ENCODE measurements around the gene DDX42.
"Not testable (repeated sequence)": the region's sequence is repeated elsewhere in the genome, so short reads cannot be mapped to it uniquely, and the experiment has no call there.

Gene DDX42

DNA sequence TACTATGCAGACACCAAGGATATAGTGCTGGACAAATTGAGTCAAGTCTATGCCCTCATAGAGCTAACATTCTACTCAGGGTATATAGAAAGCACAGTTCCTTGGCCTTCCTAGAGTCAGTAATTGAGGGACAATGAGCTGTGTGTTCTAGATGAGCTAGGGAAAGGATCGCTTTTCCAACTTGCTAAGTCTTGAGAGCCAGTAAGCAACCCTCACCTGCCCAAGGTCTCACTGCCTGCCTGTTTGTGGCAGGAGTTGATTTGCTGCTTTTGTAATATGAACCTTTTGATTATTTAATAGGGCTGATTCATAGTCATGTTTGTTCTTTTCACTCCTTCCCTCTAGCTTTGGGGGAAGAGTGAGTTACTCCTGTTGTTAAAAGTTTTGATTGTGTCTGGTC is 6.5 kb downstream of the DDX42 start:
- no peak for DNase-seq

GRCh38 chr17:63780928-63781327 is 7.0 kb downstream of the DDX42 start:
- DNase-seq = no peak

GRCh38 chr17:63783522-63783921 is 9.6 kb downstream of the DDX42 start:
- no peak for DNase-seq

DNA sequence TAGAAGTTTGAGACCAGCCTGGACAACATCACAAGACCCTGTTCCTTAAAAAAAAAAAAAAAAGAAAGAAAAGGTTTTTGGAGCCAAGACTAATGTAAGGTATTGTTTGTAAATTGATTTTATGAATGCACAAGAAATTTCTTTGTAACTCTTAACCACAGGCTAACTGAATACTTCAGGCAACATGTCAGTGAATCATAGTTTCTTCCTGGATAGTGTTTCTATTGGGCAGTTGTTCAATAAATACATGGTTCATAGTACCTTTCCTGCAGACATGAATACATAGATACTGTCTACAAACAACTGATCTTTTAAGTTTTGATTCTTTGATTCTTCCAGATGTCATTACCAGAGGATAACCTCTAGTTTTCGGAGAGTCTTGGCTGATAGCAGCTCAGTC is 11.6 kb downstream of the DDX42 start:
- DNase-seq = no peak

- DNase-seq = no peak
Measured at GRCh38 chr17:63786117-63786516, 12.1 kb downstream of the DDX42 start.

GRCh38 chr17:63786971-63787711 is 13.2 kb downstream of the DDX42 start:
- DNase-seq = no peak

DNA sequence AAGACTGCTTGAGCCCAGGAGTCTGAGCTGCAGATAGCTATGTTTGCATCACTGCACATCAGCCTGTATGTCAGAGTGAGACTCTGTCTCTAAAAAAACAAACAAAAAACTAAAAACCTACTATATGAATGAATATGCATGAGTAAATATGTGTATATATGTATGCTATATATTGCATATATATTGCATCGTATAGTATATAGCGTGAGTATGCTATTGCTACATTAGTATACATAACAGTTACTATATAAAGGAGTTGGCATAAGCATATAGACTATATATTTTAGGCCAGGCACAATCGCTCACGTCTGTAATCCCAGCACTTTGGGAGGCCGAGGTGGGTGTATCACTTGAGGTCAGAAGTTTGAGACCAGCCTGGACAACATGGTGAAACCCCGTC is 16.1 kb downstream of the DDX42 start:
- no peak for DNase-seq

DNA sequence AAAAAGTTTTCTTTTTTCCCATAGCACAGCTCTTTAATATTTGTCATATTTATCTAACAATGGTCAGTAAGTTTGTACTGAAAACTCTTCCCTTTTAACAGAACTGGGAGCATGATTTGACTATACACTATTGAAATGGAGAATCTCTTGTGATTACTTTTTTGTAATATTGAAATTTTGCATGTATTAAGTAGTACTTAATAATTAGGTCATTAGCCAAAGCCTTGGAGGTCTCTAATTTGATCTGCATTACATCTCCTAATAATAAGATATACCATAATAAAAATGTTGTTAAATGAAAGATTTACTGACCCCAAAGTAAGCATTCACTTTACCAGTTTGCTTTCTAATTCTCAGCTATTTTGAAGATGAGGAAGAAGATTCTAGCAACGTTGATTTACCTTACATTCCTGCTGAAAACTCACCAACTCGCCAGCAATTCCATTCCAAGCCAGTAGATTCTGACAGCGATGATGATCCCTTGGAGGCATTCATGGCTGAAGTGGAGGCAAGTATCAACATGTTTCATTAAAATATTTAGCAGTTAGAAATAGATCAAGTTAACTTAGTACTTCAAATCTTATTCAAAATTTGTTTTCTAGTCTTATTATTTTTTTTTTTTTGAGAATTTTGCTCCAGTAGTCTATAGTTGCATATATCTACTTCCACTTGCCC is 18.2 kb downstream of the DDX42 start:
- no peak for DNase-seq

DNA sequence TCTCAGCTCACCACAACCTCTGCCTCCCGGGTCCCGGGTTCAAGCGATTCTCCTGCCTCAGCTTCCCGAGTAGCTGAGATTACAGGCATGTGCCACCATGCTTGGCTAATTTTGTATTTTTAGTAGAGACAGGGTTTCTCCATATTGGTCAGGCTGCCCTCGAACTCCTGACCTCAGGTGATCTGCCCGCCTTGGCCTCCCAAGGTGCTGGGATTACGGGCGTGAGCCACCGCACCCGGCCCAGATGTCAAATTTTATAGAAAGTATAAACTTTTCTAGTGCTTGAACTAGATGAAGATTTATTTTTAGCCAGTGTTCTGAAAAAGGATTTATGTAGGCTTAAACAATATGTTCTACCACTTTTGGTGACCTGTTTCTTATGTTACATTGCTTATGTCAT is 22.4 kb downstream of the DDX42 start:
- not testable (repeated sequence) for DNase-seq

- DNase-seq = no peak
Measured at GRCh38 chr17:63798572-63799106, 24.7 kb downstream of the DDX42 start.

DNA sequence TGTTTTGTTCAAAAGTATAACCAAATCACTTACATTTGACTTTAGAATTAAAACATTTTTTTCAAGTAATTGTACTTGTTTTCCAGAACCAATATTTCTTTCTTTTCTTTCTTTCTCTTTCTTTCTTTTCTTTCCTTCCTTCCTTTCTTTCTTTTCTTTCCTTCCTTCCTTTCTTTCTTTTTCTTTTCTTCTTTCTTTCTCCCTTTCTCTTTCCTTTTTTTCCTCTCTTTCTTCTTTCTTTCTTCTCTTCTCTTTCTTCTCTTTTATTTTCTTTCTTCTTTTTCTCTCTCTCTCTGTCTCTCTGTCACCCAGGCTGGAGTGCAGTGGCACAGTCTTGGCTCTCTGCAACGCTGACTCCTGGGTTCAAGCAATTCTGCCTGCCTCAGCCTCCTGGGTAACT is 26.8 kb downstream of the DDX42 start:
- DNase-seq = no peak

GRCh38 chr17:63804328-63804727 is 30.4 kb downstream of the DDX42 start:
- no peak for DNase-seq

- DNase-seq = no peak
Measured at GRCh38 chr17:63805591-63805990, 31.6 kb downstream of the DDX42 start.

DNA sequence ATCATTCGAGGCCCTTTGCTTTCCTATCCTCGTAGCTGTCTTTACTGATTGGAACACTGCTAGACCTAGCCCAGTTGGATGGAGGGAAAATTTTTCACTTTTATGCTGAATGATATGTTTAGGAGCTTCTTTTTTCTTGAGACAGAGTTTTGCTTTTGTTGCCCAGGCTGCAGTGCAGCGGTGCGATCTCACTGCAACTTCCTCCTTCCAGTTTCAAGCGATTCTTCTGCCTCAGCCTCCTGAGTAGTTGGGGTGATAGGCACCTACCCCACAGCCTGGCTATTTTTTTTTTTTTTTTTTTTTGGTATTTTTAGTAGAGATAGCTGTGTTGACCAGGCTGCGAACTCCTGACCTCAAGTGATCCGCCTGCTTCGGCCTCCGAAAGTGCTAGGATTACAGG is 36.0 kb downstream of the DDX42 start:
- DNase-seq = no peak

GRCh38 chr17:63816123-63816522 is 42.2 kb downstream of the DDX42 start:
- no peak for DNase-seq

GRCh38 chr17:63816669-63817068 is 42.7 kb downstream of the DDX42 start:
- no peak for DNase-seq

GRCh38 chr17:63817736-63818385 is 43.9 kb downstream of the DDX42 start:
- no peak for DNase-seq

GRCh38 chr17:63819131-63819530 is 45.2 kb downstream of the DDX42 start:
- DNase-seq = no peak

DNA sequence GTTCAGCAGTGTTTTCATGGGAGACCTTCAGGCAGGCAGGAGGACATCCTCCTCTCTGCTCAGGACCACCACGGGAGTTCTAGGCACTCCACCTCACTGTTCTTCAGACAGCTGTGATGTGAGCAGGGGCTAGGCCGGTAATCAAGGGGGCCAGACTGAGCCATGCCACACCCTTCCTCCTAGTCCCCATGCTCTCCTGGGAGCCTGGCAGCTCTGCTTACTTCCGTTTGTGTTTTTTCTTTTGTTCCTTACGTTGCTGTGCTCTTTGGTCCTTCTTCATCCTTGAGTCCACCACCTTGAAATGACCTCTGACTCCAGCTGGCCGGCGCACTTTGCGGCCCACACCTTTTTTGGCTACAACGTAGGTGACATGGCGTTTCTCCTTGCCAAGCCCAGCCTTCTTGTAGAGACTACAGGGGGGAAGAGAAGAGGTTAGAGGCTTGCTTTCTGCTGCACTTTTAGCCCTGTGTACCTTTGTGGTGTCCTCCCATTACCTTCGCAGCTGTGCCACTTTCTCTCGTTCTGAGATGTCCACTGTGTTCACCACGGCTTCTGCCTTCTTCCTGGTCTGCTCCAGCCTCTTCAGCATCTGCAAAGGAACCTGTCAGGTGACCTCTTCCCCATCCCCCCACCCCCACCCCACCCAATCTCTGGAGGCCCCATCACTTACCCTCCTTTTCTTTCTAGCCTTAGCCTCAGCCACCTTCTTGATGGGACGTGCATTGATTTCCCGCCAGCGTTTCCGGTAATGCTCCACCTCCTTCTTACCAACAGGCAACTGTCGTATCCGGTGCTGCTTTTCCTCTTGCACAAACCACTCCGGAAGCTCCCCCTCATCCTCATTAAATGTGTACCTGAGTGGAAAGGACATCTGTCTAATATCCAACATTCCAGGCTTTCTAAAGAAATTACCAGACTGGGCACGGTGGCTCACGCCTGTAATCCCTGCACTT is 45.9 kb downstream of the DDX42 start:
- DNase-seq = no peak

- DNase-seq = no peak
Measured at GRCh38 chr17:63820963-63821561, 47.1 kb downstream of the DDX42 start.

GRCh38 chr17:63821804-63822203 is 47.8 kb downstream of the DDX42 start:
- no peak for DNase-seq

DNA sequence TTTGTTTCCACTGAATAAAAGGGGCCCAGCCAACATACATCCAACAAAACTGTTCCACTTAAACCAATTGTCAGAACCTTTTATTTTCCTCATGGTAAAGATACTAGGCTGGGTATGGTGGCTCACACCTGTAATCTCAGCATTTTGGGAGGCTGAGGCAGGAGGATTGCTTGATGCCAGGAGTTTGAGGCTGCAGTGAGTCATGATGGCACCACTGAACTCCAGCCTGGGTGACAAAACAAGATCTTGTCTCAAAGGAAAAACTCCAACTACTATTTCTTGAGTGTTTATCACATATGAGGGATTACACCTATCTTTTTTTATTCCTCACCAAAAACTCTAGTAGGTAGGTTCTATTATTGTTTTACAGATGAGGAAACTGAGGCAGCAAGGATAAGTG is 48.6 kb downstream of the DDX42 start:
- no peak for DNase-seq

Data from NCI-H446 treated with DMSO at 0.1 percent for 48 hours (cell line).